ENCODE data around the gene PTGR3. TPM values are rescaled to one million over a fixed set of nuclear protein-coding genes. Genes with fewer than 3 reads are reported as not detected.

PTGR3 gene
- total RNA-seq, 3 donors from 2014 or later, result 8.9 to 12.8 (median 9.2) TPM

- no peaks in the 10 kb centered on the region for H3K36me3 Mint-ChIP-seq (ENCODE audit: insufficient read depth)
- H3K27me3 Mint-ChIP-seq (ENCODE audit: low read depth), result no peaks in the 10 kb centered on the region
- ATAC-seq (peak in 1 of 2 donors; percentile 10), DNase-seq (no peak)
- H3K4me1 Mint-ChIP-seq (ENCODE audit: low read depth), result peaks cover 64% of the 10 kb centered on the region
- H3K4me3 Mint-ChIP-seq, result peak overlapping the region; percentile 85
- H3K9me3 Mint-ChIP-seq, result no peaks in the 10 kb centered on the region
Measured at GRCh38 chr18:75246721-75247610, 38.0 kb upstream of the PTGR3 start.

- no peak for ATAC-seq
- peaks cover 62% of the 10 kb centered on the region for H3K4me1 Mint-ChIP-seq (ENCODE audit: low read depth)
Measured at GRCh38 chr18:75244351-75245313, 35.7 kb upstream of the PTGR3 start.

GRCh38 chr18:75241705-75242104 is 32.8 kb upstream of the PTGR3 start:
- Mint-ChIP-seq H3K27me3 (ENCODE audit: low read depth) (no peaks in the 10 kb centered on the region), H3K4me1 (ENCODE audit: low read depth) (peaks cover 50% of the 10 kb centered on the region), H3K9me3 (no peaks in the 10 kb centered on the region), H3K36me3 (ENCODE audit: insufficient read depth) (peaks cover 15% of the 10 kb centered on the region), H3K4me3 (no peak overlapping the region)
- DNase-seq, result no peak
- ATAC-seq, result no peak

More at GRCh38 chr18:75244351-75245313, 35.7 kb upstream of the PTGR3 start:
- no peaks in the 10 kb centered on the region for H3K9me3 Mint-ChIP-seq
- DNase-seq, result no peak
- H3K36me3 Mint-ChIP-seq (ENCODE audit: insufficient read depth), result peaks cover 10% of the 10 kb centered on the region
- no peaks in the 10 kb centered on the region for H3K27me3 Mint-ChIP-seq (ENCODE audit: low read depth)
- no peak overlapping the region for H3K4me3 Mint-ChIP-seq

GRCh38 chr18:75240433-75240832 is 31.5 kb upstream of the PTGR3 start:
- H3K9me3 Mint-ChIP-seq, result no peaks in the 10 kb centered on the region
- no peak for DNase-seq
- H3K36me3 Mint-ChIP-seq (ENCODE audit: insufficient read depth), result peaks cover 18% of the 10 kb centered on the region
- H3K27me3 Mint-ChIP-seq (ENCODE audit: low read depth), result no peaks in the 10 kb centered on the region
- peaks cover 44% of the 10 kb centered on the region for H3K4me1 Mint-ChIP-seq (ENCODE audit: low read depth)
- no peak for ATAC-seq
- H3K4me3 Mint-ChIP-seq, result no peak overlapping the region

- Mint-ChIP-seq H3K27me3 (ENCODE audit: low read depth) (no peaks in the 10 kb centered on the region), H3K4me3 (no peak overlapping the region), H3K36me3 (ENCODE audit: insufficient read depth) (peaks cover 18% of the 10 kb centered on the region), H3K4me1 (ENCODE audit: low read depth) (peaks cover 35% of the 10 kb centered on the region), H3K9me3 (no peaks in the 10 kb centered on the region)
- ATAC-seq, result no peak
- DNase-seq, result no peak
Measured at GRCh38 chr18:75238786-75239185, 29.8 kb upstream of the PTGR3 start.

- DNase-seq (no peak), ATAC-seq (no peak)
- Mint-ChIP-seq H3K9me3 (no peaks in the 10 kb centered on the region), H3K4me1 (ENCODE audit: low read depth) (peaks cover 28% of the 10 kb centered on the region), H3K27me3 (ENCODE audit: low read depth) (no peaks in the 10 kb centered on the region), H3K4me3 (no peak overlapping the region), H3K36me3 (ENCODE audit: insufficient read depth) (peaks cover 18% of the 10 kb centered on the region)
Measured at GRCh38 chr18:75238100-75238499, 29.2 kb upstream of the PTGR3 start.

- H3K4me3 Mint-ChIP-seq, result no peak overlapping the region
Measured at GRCh38 chr18:75235896-75236295, 27.0 kb upstream of the PTGR3 start.

GRCh38 chr18:75234901-75235300 is 26.0 kb upstream of the PTGR3 start:
- Mint-ChIP-seq H3K4me1 (ENCODE audit: low read depth) (peaks cover 27% of the 10 kb centered on the region), H3K4me3 (no peak overlapping the region), H3K36me3 (ENCODE audit: insufficient read depth) (peaks cover 10% of the 10 kb centered on the region), H3K9me3 (no peaks in the 10 kb centered on the region), H3K27me3 (ENCODE audit: low read depth) (no peaks in the 10 kb centered on the region)
- ATAC-seq, result no peak
- DNase-seq, result no peak

More at GRCh38 chr18:75235896-75236295, 27.0 kb upstream of the PTGR3 start:
- no peaks in the 10 kb centered on the region for H3K27me3 Mint-ChIP-seq (ENCODE audit: low read depth)
- no peaks in the 10 kb centered on the region for H3K9me3 Mint-ChIP-seq
- DNase-seq (no peak), ATAC-seq (no peak)
- peaks cover 16% of the 10 kb centered on the region for H3K36me3 Mint-ChIP-seq (ENCODE audit: insufficient read depth)
- peaks cover 21% of the 10 kb centered on the region for H3K4me1 Mint-ChIP-seq (ENCODE audit: low read depth)

GRCh38 chr18:75231053-75231406 is 22.1 kb upstream of the PTGR3 start:
- H3K36me3 Mint-ChIP-seq (ENCODE audit: insufficient read depth), result peaks cover 3% of the 10 kb centered on the region
- H3K9me3 Mint-ChIP-seq, result no peaks in the 10 kb centered on the region
- DNase-seq (no peak), ATAC-seq (no peak)
- H3K4me1 Mint-ChIP-seq (ENCODE audit: low read depth), result peaks cover 53% of the 10 kb centered on the region
- H3K27me3 Mint-ChIP-seq (ENCODE audit: low read depth), result no peaks in the 10 kb centered on the region
- no peak overlapping the region for H3K4me3 Mint-ChIP-seq

GRCh38 chr18:75230163-75231052 is 21.5 kb upstream of the PTGR3 start:
- Mint-ChIP-seq H3K36me3 (ENCODE audit: insufficient read depth) (no peaks in the 10 kb centered on the region), H3K4me3 (no peak overlapping the region), H3K4me1 (ENCODE audit: low read depth) (peaks cover 48% of the 10 kb centered on the region), H3K27me3 (ENCODE audit: low read depth) (no peaks in the 10 kb centered on the region), H3K9me3 (no peaks in the 10 kb centered on the region)
- no peak for ATAC-seq
- DNase-seq, result no peak

- Mint-ChIP-seq H3K4me1 (ENCODE audit: low read depth) (peaks cover 52% of the 10 kb centered on the region), H3K9me3 (no peaks in the 10 kb centered on the region), H3K36me3 (ENCODE audit: insufficient read depth) (no peaks in the 10 kb centered on the region), H3K27me3 (ENCODE audit: low read depth) (no peaks in the 10 kb centered on the region), H3K4me3 (no peak overlapping the region)
- no peak for ATAC-seq
- DNase-seq, result no peak
Measured at GRCh38 chr18:75229437-75229836, 20.5 kb upstream of the PTGR3 start.

GRCh38 chr18:75228967-75229366 is 20.0 kb upstream of the PTGR3 start:
- Mint-ChIP-seq H3K27me3 (ENCODE audit: low read depth) (no peaks in the 10 kb centered on the region), H3K4me1 (ENCODE audit: low read depth) (peaks cover 54% of the 10 kb centered on the region), H3K36me3 (ENCODE audit: insufficient read depth) (no peaks in the 10 kb centered on the region), H3K9me3 (no peaks in the 10 kb centered on the region), H3K4me3 (no peak overlapping the region)
- DNase-seq (no peak), ATAC-seq (no peak)

- no peak for ATAC-seq
- no peaks in the 10 kb centered on the region for H3K27me3 Mint-ChIP-seq (ENCODE audit: low read depth)
- no peaks in the 10 kb centered on the region for H3K9me3 Mint-ChIP-seq
- peaks cover 64% of the 10 kb centered on the region for H3K4me1 Mint-ChIP-seq (ENCODE audit: low read depth)
- H3K4me3 Mint-ChIP-seq, result no peak overlapping the region
- DNase-seq, result no peak
- H3K36me3 Mint-ChIP-seq (ENCODE audit: insufficient read depth), result no peaks in the 10 kb centered on the region
Measured at GRCh38 chr18:75227535-75228296, 18.8 kb upstream of the PTGR3 start.
